ENCODE data around the gene ERMP1.

The ERMP1 gene

DNA sequence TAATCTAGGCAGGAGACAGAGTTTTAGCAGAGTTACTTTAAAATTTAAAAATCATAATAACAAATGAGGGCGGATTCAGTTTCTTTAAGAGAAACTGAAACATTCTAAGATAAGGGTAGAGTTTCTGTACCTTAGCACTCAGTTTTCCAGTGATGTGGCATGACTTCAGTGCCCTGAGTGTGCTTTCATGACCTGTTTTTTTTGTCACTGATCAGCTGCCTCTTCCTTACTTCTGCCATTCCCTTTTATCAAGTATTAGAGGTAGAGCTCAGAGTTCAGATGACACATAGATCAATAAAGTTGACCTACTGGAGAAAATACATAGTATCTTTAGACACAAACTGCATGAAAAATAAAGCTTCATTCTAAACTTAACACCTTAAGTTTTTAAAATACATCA, 82.3 kb downstream of the ERMP1 start:
- no peaks in the 10 kb centered on the region for H3K9me2 ChIP-seq (ENCODE audit: low read depth, low read length)
- H3K4me2 ChIP-seq (ENCODE audit: low read length), result no peak overlapping the region

GRCh38 chr9:5749306-5749705, 83.6 kb downstream of the ERMP1 start:
- Histone ChIP-seq H4K20me1 (ENCODE audit: insufficient read depth, low read length) (no peaks in the 10 kb centered on the region), H3K36me3 (ENCODE audit: insufficient read depth, low read length) (peaks cover 96% of the 10 kb centered on the region), H3K4me2 (ENCODE audit: low read length) (no peak overlapping the region), H3F3A (ENCODE audit: insufficient read depth, low read length) (no peaks in the 10 kb centered on the region), H3K4me3 (ENCODE audit: low read depth, low read length, poor library complexity, severe bottlenecking) (no peak overlapping the region), H3K9me2 (ENCODE audit: low read depth, low read length) (no peaks in the 10 kb centered on the region), H3K27ac (ENCODE audit: low read depth, low read length, poor library complexity, severe bottlenecking) (no peak overlapping the region), H3K9ac (ENCODE audit: low read length) (no peak overlapping the region), H2AFZ (ENCODE audit: low read length) (no peak overlapping the region), H3K4me1 (ENCODE audit: insufficient read depth, low read length, severe bottlenecking) (no peaks in the 10 kb centered on the region), H3K79me2 (ENCODE audit: insufficient read depth, low read length) (no peaks in the 10 kb centered on the region), H3K9me3 (ENCODE audit: low read length) (peaks cover 3% of the 10 kb centered on the region; the same call in 1 of the 2 replicates), H3K27me3 (ENCODE audit: insufficient read depth, low read length) (no peaks in the 10 kb centered on the region)
- TF ChIP-seq EZH2 (IDR thresholded peaks at IDR 0.05; ENCODE audit: borderline replicate concordance, low read length), result no peak
- TF ChIP-seq, protein P1, sequence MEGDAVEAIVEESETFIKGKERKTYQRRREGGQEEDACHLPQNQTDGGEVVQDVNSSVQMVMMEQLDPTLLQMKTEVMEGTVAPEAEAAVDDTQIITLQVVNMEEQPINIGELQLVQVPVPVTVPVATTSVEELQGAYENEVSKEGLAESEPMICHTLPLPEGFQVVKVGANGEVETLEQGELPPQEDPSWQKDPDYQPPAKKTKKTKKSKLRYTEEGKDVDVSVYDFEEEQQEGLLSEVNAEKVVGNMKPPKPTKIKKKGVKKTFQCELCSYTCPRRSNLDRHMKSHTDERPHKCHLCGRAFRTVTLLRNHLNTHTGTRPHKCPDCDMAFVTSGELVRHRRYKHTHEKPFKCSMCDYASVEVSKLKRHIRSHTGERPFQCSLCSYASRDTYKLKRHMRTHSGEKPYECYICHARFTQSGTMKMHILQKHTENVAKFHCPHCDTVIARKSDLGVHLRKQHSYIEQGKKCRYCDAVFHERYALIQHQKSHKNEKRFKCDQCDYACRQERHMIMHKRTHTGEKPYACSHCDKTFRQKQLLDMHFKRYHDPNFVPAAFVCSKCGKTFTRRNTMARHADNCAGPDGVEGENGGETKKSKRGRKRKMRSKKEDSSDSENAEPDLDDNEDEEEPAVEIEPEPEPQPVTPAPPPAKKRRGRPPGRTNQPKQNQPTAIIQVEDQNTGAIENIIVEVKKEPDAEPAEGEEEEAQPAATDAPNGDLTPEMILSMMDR (IDR thresholded peaks at IDR 0.05; ENCODE audit: low read length), result no peak

More for the DNA sequence above, 82.3 kb downstream of the ERMP1 start:
- Histone ChIP-seq H3K36me3 (ENCODE audit: insufficient read depth, low read length) (peaks cover 83% of the 10 kb centered on the region), H3K9me3 (ENCODE audit: low read length) (peaks cover 3% of the 10 kb centered on the region; the same call in 1 of the 2 replicates), H3K27me3 (ENCODE audit: insufficient read depth, low read length) (no peaks in the 10 kb centered on the region), H3K79me2 (ENCODE audit: insufficient read depth, low read length) (no peaks in the 10 kb centered on the region), H3K9ac (ENCODE audit: low read length) (no peak overlapping the region), H3K4me3 (ENCODE audit: low read depth, low read length, poor library complexity, severe bottlenecking) (no peak overlapping the region), H4K20me1 (ENCODE audit: insufficient read depth, low read length) (no peaks in the 10 kb centered on the region), H2AFZ (ENCODE audit: low read length) (no peak overlapping the region), H3K4me1 (ENCODE audit: insufficient read depth, low read length, severe bottlenecking) (no peaks in the 10 kb centered on the region), H3F3A (ENCODE audit: insufficient read depth, low read length) (no peaks in the 10 kb centered on the region), H3K27ac (ENCODE audit: low read depth, low read length, poor library complexity, severe bottlenecking) (no peak overlapping the region)
- TF ChIP-seq, protein P1 (IDR thresholded peaks at IDR 0.05; ENCODE audit: low read length), result no peak
- no peak for TF ChIP-seq EZH2 (IDR thresholded peaks at IDR 0.05; ENCODE audit: borderline replicate concordance, low read length)

DNA sequence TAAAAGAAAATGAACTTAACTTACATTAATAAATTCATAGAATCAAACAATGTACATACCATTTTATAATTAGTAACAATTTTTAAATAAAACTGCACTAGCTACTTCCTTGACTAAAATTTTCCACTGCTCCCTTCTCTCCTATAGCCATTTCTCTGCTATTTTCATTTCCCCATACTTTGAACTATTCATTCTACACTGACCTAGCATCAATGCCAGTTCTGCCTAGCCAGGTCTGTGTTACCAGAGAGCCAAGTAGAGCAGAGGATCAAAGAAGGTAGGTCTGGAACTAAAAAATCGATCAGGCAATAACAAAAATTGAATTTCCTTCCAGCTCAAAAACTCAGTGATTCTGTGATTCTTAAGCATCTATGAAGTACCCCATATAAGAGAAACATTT, 84.5 kb downstream of the ERMP1 start:
- Histone ChIP-seq H3K4me2 (ENCODE audit: low read length) (no peak overlapping the region), H3F3A (ENCODE audit: insufficient read depth, low read length) (no peaks in the 10 kb centered on the region), H4K20me1 (ENCODE audit: insufficient read depth, low read length) (no peaks in the 10 kb centered on the region), H3K9me2 (ENCODE audit: low read depth, low read length) (no peaks in the 10 kb centered on the region), H3K4me3 (ENCODE audit: low read depth, low read length, poor library complexity, severe bottlenecking) (no peak overlapping the region), H3K9me3 (ENCODE audit: low read length) (peaks cover 3% of the 10 kb centered on the region; the same call in 1 of the 2 replicates), H2AFZ (ENCODE audit: low read length) (no peak overlapping the region), H3K27me3 (ENCODE audit: insufficient read depth, low read length) (no peaks in the 10 kb centered on the region), H3K79me2 (ENCODE audit: insufficient read depth, low read length) (no peaks in the 10 kb centered on the region), H3K9ac (ENCODE audit: low read length) (no peak overlapping the region), H3K27ac (ENCODE audit: low read depth, low read length, poor library complexity, severe bottlenecking) (no peak overlapping the region), H3K36me3 (ENCODE audit: insufficient read depth, low read length) (peaks cover 99% of the 10 kb centered on the region), H3K4me1 (ENCODE audit: insufficient read depth, low read length, severe bottlenecking) (no peaks in the 10 kb centered on the region)
- no peak for TF ChIP-seq EZH2 (IDR thresholded peaks at IDR 0.05; ENCODE audit: borderline replicate concordance, low read length)
- TF ChIP-seq, protein P1 (IDR thresholded peaks at IDR 0.05; ENCODE audit: low read length), result no peak
